Measurements from ENCODE around the gene GMDS.

GMDS gene

DNA sequence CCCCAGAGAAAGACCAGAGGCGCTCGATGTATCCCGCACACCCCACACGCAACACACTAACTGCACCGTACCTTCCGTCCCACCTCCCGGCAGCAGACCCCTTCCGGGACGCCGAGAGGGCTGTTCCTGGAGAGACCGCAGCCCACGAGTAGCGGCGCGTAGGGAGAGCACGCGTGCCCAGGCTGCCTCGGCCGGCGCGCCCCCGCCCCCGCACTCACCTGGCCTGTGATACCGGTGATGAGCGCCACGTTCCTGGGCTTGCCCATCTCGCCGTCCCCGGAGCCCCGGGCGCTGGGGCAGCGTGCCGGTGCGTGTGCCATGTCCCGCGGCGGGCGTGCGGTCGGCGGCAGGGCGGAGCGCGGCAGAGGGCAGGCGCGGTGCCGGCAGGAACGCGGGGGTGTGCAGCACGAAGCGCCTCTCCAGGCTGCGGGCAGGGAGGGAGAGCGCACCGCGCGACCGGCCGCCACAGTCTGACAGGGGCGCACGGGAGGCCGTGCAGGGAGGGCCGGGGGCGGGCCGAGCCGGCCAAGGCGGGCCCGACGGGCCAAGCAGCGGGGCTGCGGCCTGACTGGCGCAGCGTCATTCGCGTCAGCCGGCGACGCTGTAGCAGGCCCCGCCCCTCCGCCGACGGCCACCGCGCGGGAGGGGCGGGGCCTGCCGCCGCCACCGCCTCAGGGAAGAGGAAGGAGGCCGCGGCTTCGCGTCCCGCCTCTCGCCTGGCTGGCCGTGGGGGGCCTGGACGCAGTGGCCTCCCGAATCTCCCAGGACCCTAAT is at the start of gene GMDS:
Gene GMDS, minus strand, starts transcription at position 503 of the 774 bp plus-strand sequence.
- DNase-seq: peak; percentile 94

DNA sequence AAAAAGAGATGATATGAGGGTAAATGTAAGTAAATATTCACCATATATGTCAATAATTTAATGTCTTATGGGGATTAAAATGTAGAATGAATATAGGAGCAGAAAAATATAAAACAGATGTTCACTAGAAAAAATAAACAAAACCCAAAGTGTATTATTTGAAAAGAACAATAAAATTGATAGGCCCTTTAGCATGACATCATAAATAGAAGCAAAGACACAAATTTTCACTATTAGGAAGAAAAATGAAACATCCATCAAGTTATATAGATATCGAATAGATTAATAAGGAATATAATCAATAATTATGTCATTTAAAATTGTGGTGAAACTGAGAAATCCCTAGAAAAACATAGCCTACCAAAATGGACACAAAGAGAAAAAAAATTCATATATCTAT is 40.1 kb upstream of the GMDS start:
- no peak for DNase-seq

DNA sequence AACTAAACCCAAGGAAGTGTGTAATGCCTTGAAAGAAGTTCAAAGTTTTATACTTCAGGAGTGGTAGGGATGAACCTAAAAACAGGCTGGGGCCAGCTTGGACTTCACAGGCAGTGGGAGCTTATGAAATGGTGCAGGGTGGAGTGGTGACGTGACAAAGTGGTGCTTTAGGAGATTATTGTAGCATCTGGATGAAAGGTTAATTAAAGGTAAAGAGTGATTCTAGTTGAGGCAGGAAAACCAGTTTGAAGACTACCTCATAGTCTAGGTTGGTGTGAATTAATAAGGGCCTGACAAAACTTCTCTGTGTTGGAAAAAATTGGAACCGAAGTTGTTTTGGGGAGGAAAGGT is 30.5 kb upstream of the GMDS start:
- DNase-seq: no peak

DNA sequence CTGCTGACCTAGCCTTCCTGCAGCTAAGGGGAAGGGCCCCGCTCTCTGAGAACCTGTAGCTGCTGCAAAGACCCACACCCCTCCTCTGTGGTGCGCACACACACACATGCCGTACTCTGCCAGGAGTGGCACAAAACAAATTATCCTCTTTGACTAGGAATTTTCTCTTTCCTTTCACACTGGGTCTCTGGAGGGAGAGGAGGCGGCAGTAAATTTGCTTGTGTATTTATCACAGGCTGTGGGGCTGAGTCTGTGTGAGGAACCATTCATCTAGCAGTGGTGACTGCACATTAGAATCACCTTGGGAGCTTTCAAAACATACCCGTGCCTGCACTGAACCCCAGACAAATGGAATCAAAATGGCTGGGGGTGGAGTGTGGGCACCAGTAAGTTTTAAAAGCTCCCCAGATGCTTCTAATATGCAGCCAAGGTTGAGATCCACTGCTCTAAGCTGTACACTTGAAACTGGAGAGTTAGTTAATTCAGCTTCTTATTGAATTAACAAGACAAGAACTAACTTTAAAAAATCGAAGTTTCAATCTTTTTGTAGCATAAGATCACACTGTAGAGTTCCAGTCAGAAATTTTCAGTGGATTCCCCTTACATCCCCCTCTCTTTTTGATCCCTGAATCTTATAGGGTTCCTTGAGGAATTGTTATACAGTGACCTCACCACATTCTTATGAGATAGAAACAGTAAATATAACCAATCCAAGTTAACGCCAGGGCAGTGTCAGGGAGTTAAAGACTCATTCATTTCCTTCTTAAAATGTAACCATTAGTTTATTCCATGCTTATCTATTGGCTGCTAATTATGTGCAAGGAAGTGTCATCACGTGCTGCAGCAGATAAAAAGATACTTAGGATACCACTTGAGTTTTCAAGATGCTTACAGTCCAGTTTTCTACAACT is 29.8 kb upstream of the GMDS start:
- no peak for DNase-seq

DNA sequence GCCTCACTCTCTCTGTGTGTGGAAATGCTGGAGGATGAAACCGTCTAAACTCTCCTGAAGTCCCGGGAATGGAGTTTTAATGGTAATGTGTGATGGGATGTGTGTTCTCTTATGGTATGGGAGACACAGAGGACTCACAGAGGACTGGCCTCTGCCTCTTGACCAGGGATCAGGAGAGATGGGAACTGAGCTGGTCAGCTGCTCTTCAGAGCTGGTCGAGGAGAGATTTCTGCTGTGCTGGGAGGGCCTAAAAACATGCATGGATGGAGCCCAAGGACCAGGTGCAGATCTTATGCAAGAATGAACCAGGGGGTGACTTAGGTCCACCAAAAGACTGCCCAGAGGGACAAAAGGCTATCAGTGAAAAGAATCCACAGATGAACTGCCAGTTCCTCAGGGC is 27.3 kb upstream of the GMDS start:
- DNase-seq: no peak

DNA sequence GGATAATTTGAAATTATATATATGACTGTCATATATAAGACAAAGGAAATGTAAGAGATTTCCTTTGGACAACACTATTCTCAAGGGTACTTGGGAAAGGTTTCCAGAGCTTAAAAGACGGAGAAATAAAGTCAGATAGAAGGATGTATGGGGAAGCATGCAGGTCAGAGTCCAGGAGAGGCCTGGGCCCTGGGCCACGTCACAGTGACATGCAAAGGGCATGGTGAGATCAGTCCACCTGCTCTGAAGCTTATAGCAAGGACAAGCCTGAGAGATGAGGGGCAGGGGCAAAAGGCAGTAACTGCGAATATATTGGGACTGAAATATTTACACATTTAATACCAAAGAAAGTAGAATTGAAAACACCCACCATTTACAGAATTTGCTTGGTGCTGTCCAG is 24.6 kb upstream of the GMDS start:
- DNase-seq: no peak

DNA sequence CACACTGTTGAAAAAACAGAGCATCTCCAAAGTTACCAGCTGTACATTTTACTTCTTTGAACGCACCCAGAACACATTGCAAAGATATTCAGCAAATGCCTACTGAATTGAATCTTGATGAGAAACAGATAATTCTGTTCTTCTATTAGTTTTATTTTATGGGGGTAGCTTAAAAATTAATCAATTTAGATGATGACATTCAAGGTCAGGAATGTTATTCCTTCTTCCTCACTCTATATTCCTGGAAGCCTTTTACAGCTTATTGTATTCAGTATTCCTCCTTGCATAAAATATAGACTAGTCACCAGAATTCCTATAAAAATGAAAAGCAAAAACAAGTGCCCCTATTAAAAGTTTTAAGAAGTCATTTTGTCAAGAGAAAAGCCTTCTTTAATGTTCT is 21.4 kb upstream of the GMDS start:
- no peak for DNase-seq

DNA sequence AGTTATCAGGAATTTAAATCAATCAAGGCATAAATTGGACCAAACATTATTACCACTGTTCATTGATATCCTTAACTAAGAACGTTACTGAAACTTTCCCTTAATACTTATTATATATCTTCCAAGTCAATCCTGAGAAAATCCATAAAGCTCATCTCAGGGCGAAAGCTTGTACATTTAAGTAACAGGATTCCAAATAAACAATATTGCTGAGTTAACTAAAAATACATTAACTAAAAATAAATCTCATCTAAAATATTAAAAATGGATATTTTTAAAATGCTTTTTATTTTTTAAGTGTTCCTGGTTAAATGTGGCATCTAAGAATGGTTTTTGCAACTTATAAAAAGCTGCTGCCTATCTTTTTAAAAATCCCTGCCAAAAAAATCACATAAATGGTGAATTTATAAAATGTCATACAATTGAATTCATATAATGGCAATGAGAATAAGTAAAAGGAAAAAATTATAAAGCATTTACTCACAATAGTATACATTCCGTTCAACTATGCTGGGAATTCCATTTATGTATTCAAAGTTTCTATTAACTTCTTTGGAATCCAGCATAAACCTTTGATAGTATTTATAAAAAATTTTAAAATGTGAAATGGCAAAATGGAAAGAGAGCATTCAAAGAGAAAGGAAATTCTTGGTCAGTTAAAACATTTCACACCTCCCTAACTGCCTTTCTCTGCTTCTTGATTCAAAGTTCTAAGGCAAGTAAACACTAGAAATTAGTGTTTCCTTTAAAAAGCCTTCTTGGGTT is 20.8 kb upstream of the GMDS start:
- no peak for DNase-seq

DNA sequence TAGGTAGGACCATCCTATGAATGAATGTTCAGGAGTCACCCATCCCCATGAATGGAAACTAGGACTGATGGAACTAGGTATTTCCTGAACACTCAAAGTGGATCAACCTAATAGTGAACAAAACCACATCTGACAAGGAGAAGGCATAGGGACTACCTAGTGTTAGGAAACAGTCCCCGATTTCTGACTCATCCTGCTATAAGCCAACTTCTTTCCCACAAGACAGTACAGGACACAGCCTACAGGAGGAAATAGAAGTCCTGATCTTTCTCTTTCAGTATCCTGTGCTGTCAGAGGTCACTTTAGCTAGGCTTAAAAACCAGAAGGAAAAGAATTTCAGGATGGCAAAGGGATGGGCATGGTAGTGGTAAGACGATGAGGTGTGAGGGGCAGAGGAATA is 19.5 kb upstream of the GMDS start:
- DNase-seq: no peak

DNA sequence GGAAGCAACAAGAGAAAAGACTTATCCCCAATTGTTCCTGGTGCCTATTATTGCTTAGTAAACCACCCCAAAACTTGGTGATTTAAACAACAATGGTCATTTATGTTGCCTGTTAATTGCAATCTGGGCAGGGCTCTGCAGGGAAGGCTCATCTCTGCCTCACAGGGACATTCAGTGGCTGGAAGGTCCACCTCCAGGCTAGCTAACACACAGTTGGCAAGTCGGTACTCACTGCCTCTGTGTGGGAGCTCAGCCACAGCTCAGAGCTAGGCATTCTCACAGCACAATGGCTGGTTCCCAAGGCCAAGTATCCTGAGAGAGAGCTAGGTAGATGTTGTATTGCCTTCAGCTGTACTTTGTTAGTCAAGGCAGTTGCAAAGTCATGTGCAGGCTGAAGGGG is 18.5 kb upstream of the GMDS start:
- no peak for DNase-seq

DNA sequence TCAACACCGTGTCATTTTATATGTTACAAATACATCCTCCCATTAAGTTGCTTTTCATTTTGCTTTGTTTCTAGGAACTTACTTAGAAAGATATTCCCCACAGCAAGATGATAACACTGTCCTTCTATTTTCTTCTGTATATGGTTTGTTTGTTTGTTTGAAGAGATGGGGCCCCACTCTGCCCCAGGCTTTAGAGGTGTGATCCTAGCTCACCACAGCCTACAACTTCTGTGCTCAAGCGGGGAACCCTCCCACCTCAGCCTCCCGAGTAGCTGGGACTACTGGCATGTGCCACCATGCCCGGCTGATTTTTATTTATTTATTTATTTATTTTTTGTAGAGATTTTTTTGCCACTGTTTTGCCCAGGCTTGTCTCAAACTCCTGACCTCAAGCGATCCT is 14.2 kb upstream of the GMDS start:
- no peak for DNase-seq

DNA sequence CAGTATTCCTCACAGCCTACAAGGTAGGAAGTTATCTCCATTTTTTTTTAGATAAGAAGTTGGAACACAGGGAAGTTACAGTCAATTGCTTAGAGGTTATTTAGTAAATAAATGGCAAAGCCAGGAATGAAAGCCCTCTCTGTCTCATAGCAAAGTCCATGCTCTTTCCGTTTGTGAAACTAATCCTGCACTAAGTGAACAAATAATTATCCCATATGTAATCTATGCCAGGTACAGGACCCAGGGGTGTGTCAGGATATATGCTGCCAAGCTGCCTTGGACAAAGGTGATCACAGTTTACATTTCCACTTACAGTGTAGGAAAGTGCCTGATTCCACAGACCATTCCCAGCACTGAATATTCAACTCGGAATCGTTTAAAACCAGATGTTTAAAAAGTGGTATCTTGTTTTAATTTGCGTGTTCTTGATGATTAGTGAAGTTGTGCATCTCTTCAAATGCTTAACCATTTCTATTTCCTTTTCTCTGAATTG is 13.6 kb upstream of the GMDS start:
- DNase-seq: no peak

DNA sequence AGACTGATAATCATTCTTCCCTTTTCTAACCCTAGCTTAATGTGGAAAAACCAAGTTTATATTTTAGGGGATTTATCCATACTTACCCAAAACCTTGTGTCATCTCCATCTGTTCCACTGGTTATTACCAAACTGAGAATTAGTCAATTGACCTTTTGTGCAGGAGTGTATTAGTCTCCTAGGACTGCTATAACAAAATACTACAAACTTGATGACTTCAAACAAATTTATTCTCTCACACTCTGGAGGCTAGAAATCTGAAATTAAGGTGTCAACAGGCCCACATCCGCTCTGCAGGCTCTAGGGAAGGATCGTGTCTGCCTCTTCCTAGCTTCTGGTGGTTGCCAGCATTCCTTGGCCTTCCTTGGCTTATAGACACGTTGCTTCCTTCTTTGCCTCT is 12.7 kb upstream of the GMDS start:
- DNase-seq: no peak

DNA sequence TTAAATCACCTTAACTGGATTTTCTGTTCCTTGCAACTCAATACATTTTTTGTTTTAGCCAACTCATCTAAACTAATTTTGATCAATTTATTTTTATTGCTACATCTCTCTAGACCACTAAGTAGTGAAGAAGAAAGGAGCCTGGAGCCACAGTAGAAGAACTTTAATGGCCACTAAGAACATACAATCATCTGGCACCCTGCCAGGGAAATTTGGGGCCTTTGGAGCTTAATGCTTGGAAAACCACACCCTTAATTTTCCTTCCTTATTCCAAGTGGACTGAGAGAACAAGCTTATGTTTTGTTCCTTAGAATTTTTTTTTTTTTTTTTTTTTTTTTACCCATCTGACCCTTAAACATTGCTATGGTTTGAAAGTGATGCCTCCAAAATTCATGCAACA is 12.0 kb upstream of the GMDS start:
- DNase-seq: peak; percentile 33

DNA sequence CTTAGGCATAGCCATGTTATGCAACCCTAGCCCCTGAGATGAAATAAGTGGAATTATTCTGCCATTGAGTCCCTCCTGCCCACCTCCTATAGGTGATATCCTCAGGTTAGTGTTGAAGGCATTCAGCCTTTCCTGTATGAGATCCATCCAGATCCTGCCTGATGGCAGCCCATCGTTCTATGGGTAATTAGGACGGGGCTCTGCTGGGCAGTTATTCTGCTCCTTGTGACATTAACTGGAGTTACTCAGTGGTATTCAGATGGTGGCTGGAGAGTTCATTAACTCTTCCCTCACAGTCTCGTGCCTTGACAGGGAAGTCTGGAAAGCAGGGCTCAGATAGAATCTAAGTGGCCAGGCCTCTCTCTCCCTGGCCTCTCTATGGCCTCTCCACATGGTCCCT is 9.3 kb upstream of the GMDS start:
- no peak for DNase-seq

DNA sequence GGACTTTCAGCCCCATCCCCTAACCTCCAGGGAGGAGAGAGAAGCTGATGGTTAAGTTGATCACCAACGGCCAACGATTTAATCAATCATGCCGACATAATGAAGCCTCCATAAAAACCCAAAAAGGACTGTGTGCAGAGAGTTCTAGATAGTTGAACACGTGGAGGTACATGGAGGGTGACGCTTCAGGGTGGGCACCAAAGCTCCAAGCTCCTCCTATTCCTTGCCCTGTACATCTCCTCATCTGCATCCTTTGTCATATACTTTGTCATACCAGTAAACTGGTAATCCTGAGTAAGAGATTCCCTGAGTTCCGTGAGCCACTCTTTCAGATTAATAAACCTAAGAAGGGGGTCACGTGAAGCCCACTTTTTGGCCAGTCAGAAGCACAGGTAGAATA is 3.7 kb upstream of the GMDS start:
- no peak for DNase-seq

DNA sequence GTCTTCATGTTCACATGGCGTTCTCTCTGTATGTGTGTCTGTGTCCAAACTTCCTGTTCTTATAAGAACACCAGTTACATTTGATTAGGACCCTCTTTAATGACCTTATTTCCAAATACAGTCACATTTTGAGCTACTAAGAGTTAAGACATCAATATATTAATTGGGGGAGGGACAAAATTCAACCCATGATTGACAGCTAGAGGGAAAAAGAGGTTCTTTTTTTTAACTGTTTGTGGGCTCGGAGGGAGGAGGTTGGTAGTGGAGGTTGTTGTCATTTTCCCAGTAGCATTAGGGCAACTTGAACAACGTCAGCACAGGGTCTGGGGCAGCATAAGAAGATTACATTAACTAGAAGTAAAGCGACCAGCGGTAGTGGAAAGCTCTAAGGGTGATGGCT is 2.3 kb upstream of the GMDS start:
- DNase-seq: peak; percentile 22

DNA sequence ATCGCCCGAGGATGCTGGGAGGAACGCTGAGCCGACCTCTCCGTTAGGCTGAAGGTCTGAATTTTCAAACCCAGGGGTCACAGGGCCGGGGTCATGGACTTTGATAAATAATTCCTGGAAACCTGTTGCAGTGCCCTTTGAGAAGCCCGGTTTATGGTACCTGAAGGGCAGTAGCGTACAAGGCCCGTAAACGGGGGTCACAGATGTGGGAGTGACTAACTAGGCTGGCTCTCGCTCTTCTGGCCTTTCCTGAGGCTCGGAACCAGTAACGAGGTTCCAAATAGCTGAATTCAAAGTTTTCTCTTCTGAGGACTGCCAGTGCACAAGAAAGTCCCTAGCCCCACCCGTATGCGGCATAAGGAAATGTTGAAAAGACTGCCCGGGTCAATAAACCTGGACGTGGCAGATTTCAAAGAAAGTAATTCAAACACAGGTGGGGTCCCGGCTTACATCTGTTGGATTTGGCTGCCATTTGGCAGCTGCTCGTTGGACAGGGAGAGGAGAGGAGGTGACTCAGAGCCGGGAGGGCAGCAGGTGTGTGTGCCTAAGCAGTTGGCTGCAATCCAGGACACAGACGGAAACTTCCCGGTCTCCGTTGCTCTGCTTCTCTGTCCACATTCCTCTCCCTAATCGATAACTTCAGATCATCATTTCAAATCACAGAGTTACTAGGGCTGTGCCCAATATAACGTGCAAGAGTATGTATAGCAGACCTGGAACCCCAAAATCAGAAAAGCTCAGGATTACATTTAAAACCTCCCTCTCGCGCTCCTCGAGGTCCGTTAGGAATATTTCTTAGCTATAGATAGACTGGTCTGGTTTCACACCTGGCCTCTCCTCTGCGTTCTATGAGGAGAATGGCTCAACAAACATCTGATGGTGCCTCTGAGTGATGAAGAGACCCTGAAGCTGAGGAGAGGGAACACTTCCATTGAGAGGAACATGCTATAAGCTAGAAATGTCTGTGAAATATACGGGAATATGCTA is 765 bp upstream of the GMDS start:
- peak; percentile 85 for DNase-seq

DNA sequence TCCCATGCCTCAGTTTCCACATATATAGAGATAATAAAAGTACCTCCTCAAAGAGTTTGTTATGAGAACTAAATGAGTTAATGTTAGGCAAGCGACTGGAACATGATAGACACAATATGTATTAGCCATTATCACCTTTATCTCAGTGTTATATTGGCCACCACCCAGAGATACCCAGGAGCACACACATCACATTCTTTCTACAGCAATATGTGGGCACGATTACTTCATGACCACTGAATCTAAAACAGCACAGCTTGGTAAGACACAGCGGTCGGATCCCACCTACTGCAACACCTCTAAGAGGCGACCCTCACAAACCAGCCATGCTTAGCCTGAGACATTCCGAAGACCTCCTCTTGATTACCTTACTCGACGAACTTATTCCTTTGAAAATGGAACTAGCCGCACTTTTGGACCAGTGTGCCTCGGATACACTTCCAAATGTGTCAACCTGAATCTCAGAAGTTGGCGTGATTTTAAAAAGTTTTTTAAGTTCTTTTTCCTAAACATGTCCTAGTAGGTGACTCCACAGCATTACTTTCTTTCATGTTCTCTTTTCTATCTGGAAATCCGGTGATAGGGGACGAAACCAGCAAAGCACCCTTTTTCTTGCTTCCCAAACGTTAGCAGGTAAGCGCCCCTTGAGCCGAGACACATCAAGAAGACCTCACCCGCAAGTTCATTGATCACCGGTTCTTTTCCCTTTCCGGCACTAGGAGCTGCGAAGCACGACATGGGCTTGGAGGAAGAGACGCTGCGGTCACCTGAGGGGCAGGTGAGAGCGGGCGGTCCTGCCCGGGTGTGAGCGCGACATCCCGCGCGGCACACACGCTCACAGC is 923 bp downstream of the GMDS start:
- peak; percentile 47 for DNase-seq

DNA sequence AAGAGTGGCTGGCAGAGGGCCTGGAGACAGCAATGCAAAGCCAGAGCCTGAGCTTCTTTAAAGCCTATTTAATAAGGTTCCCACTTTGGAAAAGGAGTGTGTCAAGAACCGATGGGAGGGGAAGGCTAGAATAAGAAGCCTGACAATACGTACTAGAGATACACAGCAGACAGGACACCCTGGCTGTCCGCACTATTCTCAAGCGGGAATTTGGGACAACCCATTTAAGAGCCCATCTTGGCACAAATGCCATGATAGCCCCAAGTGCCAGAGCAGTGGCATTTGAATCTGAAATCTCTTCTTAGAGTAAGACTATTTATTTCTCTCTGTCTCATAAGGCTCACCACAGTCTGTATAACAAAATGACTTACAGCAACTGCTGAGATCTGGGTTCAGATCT is 3.1 kb downstream of the GMDS start:
- no peak for DNase-seq

DNA sequence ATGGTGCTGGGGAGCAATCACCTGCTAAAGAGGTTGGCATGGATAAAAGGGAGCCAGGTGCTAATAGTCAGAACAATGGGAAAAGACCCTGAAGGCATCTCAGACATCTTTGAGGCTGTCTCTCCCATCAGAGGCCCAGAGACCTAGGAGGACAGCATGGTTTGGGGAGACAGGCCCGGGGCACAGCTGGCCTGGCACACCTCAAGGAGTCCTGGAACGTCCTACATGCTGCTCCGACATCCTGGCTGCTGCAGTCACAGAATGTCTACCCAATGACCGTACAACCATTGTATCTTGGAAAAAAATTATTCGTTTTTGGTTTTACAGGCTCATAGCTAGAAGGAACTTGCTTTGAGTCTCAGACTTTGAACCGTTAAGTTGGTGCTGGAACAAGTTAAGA is 4.4 kb downstream of the GMDS start:
- no peak for DNase-seq

Measured in NCI-H82 (cell line).